ENCODE results near the gene ZNF711.

DNA sequence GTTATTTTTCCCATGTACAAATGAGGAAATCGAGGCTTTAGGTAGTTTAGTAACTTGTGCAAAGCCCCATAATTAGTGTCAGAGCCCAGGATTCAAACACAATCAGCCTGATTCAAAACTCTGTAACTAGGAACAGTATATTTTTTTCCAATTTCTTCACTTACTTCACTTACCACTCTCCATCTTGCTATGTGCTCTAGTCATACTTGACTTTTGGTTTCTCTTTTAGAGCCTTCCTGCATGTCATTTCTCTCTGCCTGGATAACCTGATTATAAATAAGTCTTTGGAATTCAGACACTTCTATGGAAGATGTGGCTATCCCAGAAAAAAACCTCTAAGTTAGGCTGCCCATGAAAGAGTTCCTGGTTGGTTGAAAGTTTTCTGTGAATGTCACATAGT, 22.4 kb upstream of the ZNF711 start:
- TF ChIP-seq, protein P1, sequence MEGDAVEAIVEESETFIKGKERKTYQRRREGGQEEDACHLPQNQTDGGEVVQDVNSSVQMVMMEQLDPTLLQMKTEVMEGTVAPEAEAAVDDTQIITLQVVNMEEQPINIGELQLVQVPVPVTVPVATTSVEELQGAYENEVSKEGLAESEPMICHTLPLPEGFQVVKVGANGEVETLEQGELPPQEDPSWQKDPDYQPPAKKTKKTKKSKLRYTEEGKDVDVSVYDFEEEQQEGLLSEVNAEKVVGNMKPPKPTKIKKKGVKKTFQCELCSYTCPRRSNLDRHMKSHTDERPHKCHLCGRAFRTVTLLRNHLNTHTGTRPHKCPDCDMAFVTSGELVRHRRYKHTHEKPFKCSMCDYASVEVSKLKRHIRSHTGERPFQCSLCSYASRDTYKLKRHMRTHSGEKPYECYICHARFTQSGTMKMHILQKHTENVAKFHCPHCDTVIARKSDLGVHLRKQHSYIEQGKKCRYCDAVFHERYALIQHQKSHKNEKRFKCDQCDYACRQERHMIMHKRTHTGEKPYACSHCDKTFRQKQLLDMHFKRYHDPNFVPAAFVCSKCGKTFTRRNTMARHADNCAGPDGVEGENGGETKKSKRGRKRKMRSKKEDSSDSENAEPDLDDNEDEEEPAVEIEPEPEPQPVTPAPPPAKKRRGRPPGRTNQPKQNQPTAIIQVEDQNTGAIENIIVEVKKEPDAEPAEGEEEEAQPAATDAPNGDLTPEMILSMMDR (IDR thresholded peaks at IDR 0.05; ENCODE audit: low read depth, low read length), result no peak
- no peak for TF ChIP-seq EZH2phosphoT487 (IDR thresholded peaks at IDR 0.05; ENCODE audit: low read depth)

Data from OCI-LY3 (cell line).